GM18909 (cell line): ENCODE measurements around the gene TNF.
"Not testable (repeated sequence)": the region's sequence is repeated elsewhere in the genome, so short reads cannot be mapped to it uniquely, and the experiment has no call there.

Experiments used
- ATAC-seq: cut with Tn5 transposase; IDR thresholded peaks from one replicate; pipeline ENCODE4 v1.9.1; 2021; ENCODE audit warnings: mild to moderate bottlenecking; ENCODE audit not compliant: unreplicated experiment, poor library complexity

TNF gene

DNA sequence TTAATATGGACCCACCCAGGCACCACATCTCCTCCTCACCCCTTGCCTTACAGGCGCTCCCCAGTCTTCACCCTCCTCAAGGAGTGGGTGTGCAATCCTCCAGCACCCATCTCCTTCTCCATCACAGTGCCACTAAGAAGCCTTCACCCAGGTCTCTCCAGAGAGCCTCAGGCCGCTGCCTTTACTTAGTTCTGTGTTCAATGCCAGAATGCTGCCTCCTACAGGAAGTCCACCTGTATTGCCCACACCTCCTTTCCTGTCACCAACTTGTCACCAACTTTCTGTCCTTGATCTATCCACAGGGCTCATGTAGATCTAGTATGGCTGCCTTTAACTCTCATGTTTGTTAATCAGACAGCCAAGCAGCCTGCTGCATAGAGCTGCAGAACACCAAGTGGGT lies 10.1 kb downstream of the TNF start:
- ATAC-seq = no peak

- no peak for ATAC-seq
Measured at GRCh38 chr6:31586008-31586407, 10.6 kb downstream of the TNF start, which contains the start of gene LST1. Gene LST1, plus strand, starts transcription at chr6:31586277. Its CDS starts 1,023 bp downstream, at chr6:31587300.

DNA sequence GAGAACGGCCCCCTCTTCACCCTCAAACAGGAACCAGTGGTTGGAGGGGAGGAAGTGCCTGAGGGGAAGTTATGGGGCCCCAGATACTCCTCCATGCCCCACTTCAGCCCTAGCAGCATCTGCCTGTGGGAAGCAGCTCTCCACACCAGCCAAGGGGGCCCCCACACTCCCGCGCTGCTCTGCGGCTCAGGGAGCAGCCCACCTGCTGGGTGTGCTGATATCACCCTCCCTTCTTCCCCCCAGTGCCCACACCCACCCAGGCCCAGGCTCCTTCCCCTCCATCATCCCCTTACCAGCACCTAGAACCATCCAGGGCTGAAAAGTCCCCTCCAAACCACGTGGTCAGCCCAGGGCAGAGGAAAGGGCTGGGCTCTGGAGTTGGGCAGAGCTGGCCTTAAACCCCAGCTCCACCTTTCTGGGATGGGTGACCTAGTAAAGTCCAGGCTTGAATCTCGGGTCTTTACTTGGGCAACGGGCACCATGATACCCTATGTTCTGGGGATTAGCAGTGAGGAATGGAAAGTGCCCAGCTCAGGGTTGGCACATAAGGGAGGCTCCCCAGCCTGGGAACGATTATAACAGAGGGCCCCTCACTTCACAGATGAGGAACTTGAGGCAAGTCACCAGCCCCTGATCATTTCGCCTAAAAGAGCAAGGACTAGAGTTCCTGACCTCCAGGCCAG lies 11.4 kb downstream of the TNF start:
- no peak for ATAC-seq

DNA sequence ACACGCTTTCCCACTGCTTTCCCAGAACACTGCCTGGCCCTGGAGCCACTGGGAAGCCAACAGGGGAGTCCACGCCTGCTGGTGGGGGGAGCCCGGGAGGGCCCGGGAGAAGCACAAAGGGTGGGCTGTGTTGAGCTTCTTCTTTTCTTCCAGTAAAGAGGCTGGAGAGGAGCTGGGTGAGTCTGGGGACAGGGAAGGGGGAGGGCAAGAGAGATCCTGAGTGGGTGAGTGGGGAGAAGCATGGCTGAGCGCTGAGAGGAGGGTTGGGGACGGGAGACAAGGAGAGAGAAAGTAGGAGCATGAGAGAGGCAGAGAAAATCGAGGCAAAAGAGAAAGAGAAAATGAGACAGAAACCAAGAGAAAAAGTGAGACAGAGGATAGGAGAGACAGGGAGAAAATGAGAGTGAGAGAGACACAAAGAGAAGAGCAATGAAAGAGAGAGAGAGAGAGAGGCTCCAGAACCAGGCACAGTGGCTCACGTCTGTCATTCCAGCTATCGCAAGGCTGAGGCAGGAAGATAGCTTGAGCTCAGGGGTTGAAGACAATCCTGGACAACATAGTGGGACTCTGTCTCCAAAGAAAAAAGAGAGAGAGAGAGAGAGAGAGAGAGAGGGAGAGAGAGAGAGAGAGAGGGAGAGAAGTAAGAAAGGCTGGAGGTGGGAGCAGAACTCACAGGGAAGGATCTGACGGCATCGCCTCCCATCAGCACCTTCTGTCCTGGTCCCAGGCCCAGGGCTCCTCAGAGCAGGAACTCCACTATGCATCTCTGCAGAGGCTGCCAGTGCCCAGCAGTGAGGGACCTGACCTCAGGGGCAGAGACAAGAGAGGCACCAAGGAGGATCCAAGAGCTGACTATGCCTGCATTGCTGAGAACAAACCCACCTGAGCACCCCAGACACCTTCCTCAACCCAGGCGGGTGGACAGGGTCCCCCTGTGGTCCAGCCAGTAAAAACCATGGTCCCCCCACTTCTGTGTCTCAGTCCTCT lies 12.7 kb downstream of the TNF start:
- no peak for ATAC-seq

DNA sequence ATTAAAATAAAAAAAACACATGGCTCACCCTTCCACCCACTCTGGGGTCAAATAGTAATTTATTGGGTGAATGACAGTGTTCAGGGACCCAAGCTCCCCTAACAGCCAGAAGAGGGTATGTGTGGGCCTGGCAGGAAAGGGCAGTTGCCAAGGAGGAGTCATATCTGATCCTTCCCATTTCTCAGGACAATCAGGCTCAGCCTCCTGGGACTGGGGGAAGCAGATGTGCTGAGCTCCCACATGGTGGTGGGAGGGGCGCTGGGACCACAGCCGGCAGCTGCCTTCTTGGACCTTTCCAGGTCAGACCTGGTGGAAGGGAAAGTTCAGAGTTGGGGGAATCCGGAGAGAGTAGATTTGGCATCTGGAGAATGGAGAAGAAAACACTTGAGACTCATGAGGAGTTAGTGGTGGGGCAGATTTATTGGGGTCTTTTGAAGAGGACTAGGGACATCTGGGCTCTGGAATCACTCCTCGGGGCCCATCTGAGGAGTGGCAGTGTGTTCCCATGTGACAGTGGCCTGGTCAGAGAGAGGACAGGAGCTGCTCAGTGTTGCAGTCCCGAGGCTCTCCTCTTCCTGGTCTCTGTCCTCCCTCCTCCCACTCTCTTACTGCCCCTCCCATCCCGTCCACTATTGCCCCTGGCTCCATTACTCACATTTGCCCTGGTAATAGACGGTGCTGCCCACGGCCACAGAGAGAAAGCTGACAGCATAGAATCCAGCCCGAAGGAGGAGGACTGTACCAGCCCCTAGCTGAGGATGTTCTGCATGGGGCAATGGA lies 13.7 kb downstream of the TNF start:
- no peak for ATAC-seq

GRCh38 chr6:31590691-31591090 lies 15.3 kb downstream of the TNF start:
- not testable (repeated sequence) for ATAC-seq

- ATAC-seq = no peak
Measured at GRCh38 chr6:31592396-31592771, 17.0 kb downstream of the TNF start.

- no peak for ATAC-seq
Measured at GRCh38 chr6:31597006-31597405, 21.6 kb downstream of the TNF start.

DNA sequence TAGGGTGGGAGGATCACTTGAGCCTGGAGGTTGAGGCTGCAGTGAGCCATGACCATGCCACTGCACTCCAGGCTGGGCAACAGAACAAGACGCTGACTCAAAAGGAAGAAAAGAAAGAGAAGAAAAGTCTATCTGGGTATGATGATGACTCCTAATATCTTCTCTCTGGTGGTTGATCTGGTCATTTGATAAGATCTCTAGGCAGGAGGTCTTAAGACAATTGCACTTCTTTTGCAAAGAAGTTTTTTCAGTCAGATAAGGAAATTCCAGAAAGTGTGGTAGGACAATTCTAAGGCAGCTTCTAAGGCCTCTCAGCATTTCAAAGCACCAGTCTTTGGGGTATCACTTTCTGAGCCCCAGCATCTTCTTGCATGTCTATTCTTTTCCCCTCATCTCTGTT lies 32.0 kb downstream of the TNF start:
- no peak for ATAC-seq

- no peak for ATAC-seq
Measured at GRCh38 chr6:31609519-31610406, 34.4 kb downstream of the TNF start.

- no peak for ATAC-seq
Measured at GRCh38 chr6:31610968-31611367, 35.6 kb downstream of the TNF start.

GRCh38 chr6:31614075-31614619 lies 38.8 kb downstream of the TNF start:
- no peak for ATAC-seq

- ATAC-seq = no peak
Measured at GRCh38 chr6:31614684-31615578, 39.6 kb downstream of the TNF start, which contains the start of gene AIF1. Gene AIF1, plus strand, starts transcription at chr6:31615234. Its CDS starts 96 bp downstream, at chr6:31615330.

GRCh38 chr6:31615748-31616147 lies 40.4 kb downstream of the TNF start:
- no peak for ATAC-seq

- no peak for ATAC-seq
Measured at GRCh38 chr6:31617010-31617409, 41.6 kb downstream of the TNF start.

- peak; percentile 82 for ATAC-seq
Measured at GRCh38 chr6:31619805-31620585, 44.6 kb downstream of the TNF start.

DNA sequence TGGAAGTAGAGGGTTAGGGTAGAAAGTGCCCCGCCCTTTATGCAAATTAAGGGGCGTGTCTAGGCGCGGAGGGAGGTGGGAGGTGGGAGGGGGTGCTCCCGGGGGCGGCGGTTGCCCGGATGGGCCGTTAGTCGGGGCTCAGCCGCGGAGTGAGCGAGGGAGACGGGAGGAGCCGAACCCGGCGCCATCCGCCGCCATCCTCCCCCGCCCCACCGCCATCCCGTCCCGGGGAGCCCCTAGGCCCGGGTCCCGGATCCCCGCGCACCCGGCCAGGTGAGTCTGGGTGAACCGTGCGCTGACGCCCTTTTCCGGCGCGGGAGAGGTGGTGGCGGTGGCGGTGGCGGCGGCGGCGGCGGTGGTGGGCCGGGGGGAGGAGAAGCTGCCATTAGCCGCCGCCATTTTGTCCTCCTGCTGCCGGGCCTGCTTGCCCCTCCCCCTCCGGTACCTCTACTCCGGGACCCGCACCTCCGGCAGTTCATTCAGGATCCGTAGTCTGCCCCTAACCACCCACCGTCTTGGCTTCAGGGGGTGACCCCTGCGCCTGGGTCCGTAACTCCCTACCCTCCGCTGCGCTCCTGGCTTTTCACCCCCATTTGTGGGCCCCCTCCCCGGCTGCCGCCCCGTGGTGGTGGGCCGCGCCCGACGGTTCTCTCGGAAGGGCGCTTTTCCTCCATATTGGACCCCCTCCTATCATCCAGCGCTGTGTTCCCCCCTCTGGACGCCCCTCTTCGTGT lies 45.4 kb downstream of the TNF start, which contains the start of gene PRRC2A:
TSS of gene PRRC2A (plus strand) at position 130 of the 734 bp plus-strand sequence. CDS start 2,075 bp downstream, outside the sequence.
- peak; percentile 43 for ATAC-seq
